BLaER1 treated with 17β-estradiol and CSF1 and Interleukin-3, amounts not matched to agents 10 nM and 100 nM (cell line): ENCODE measurements around the gene TUBGCP6.
"Not testable (repeated sequence)": the region's sequence is repeated elsewhere in the genome, so short reads cannot be mapped to it uniquely, and the experiment has no call there.

Experiments
- H3K27ac ChIP-seq, 11 experiments: shearing (Covaris generic); formaldehyde crosslinking; 2 replicates each; pipeline ENCODE4 v1.8.1; 2022
- H3K27me3 ChIP-seq, 11 experiments: shearing (Covaris generic); formaldehyde crosslinking; 2 replicates each; pipeline ENCODE4 v1.8.1; 2022
- H3K36me3 ChIP-seq, 11 experiments: shearing (Covaris generic); formaldehyde crosslinking; 2 replicates each; pipeline ENCODE4 v1.8.1; 2022
- H3K4me1 ChIP-seq, 10 experiments: shearing (Covaris generic); formaldehyde crosslinking; 2 replicates each; pipeline ENCODE4 v1.8.1; 2022
- H3K4me2 ChIP-seq, 11 experiments: shearing (Covaris generic); formaldehyde crosslinking; 2 replicates each; pipeline ENCODE4 v1.8.1; 2022
- H3K4me3 ChIP-seq, 10 experiments: shearing (Covaris generic); formaldehyde crosslinking; 2 replicates each; pipeline ENCODE4 v1.8.1; 2022
- H3K9ac ChIP-seq, 11 experiments: shearing (Covaris generic); formaldehyde crosslinking; 2 replicates each; pipeline ENCODE4 v1.8.1; 2022
- H3K9me3 ChIP-seq, 11 experiments: shearing (Covaris generic); formaldehyde crosslinking; replicated peaks in 1 of 11; 2 replicates each; pipeline ENCODE4 v1.8.1; 2022
- H4K20me1 ChIP-seq, 11 experiments: shearing (Covaris generic); formaldehyde crosslinking; 2 replicates each; pipeline ENCODE4 v1.8.1; 2022
- Cebpa-rat ChIP-seq, 11 experiments: shearing (Covaris generic); IDR thresholded peaks; 2 replicates each; pipeline ENCODE4 v1.8.1; 2022

Gene TUBGCP6

DNA sequence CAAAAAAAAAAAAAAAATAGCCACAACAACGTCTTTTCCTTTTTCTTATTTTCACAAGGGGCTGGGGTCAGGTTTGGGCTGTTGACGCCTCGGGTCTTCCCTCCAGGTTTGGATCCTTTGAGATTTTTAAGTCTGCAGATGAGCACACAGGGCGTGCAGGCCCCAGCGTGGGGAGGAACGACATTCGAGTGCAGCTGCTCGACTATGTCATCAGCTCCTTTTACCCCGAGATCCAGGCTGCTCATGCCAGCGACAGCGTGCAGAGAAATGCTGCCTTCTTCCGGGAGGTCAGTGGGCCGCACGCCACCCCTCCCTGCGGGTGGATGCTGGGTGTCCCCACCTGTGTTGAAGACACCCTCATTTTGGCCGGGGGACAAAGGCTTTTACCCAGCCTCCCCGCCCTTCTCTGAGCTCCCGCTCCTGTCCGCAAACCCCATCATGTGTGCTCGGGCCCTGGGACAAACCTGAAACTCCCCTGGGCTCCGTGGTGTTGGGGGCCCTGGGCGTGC is 36.3 kb downstream of the TUBGCP6 start:
- Histone ChIP-seq H3K4me3 (no peak overlapping the region), H3K9me3 (peaks cover 0 to 1% (median 0%) of the 10 kb centered on the region in 11 experiments; a peak in 3 of 22 replicates), H4K20me1 (peaks cover 92 to 100% (median 97%) of the 10 kb centered on the region in 11 experiments), H3K27me3 (no peaks in the 10 kb centered on the region), H3K27ac (peak overlapping the region in 2 of 11 experiments; percentile 60 to 74; a peak in 3 of 22 replicates), H3K9ac (peak overlapping the region in 1 of 11 experiments; percentile 23; a peak in 2 of 22 replicates), H3K36me3 (peaks cover 55 to 87% (median 63%) of the 10 kb centered on the region in 11 experiments), H3K4me2 (peak overlapping the region in 4 of 11 experiments; percentile 58 to 96 (median 80); a peak in 6 of 22 replicates), H3K4me1 (peaks cover 43 to 69% (median 64%) of the 10 kb centered on the region in 10 experiments)
- no peak for TF ChIP-seq Cebpa-rat (IDR thresholded peaks at IDR 0.05)

DNA sequence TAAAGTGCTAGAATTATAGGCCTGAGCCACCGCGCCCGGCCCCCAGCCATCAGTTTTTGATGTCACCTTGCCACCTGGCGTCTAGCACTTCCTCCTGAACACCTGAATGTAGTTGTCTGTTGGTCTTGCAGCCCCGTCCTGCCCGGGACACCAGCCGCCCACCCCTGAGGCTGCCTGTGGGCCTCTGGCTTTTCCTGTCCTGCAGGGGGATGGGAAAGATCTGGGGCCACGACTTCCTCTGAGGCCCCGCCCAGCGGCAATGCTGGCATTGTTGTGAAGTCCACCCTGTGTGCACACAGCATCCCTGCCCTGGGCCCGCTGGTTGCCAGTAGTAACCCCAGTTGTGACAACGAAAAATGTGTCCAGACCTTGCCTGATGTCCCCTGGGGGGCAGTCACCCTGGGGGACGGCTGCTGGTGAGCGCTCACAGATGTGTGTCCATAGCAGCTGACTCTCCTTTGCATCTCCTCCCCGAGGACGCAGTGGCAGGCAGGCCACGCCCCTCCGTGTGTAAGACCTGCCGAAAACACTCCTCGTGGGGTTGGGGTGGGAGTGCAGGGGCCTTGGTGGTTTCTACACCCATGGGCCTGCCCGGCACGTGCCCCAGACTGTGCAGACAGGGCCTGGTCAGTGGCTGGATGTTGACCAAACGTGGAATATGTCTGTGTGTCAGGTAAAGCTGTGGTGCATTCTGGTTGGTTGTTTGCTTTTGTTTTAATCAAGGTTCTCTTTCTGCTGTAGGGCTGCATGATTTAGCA is 37.3 kb downstream of the TUBGCP6 start:
- TF ChIP-seq Cebpa-rat (IDR thresholded peaks at IDR 0.05) = no peak; a peak in 1 of 22 replicates
- Histone ChIP-seq H3K9me3 (peaks cover 0 to 7% (median 0%) of the 10 kb centered on the region in 11 experiments; a peak in 5 of 22 replicates), H3K27ac (peak overlapping the region in 9 of 11 experiments; percentile 4 to 74 (median 23); a peak in 13 of 22 replicates), H3K27me3 (no peaks in the 10 kb centered on the region), H3K4me2 (peak overlapping the region; percentile 68 to 96 (median 79)), H3K9ac (peak overlapping the region in 7 of 11 experiments; percentile 23 to 68 (median 47); a peak in 13 of 22 replicates), H3K36me3 (peaks cover 51 to 87% (median 60%) of the 10 kb centered on the region in 11 experiments), H4K20me1 (peaks cover 89 to 100% (median 97%) of the 10 kb centered on the region in 11 experiments), H3K4me3 (0 out of 20 replicates have a peak overlapping the region, but pooled peaks of 1 of the 10 experiments have one; percentile 11), H3K4me1 (peaks cover 48 to 78% (median 70%) of the 10 kb centered on the region in 10 experiments)

DNA sequence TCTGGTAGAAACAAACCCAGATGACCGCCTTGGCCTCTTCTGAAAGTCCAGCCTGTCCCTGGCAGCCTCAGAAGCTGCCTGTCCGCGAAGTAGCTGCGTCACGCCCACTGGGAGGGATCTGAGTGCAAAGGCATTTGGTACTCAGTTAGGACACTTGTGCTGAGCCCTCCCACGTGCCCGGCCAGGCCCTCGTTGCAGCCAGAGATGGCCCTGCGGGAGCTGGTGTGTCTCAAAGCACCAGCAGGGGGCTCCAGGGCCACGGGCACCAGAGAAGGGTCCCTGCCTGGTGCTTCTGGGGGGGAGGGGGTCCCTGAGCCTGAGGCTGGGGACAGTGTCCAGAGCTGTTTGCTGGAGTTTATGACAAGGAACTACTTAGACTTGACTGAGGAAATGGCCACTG is 38.2 kb downstream of the TUBGCP6 start:
- Histone ChIP-seq H4K20me1 (peaks cover 89 to 100% (median 97%) of the 10 kb centered on the region in 11 experiments), H3K4me2 (peak overlapping the region; percentile 68 to 96 (median 79)), H3K27ac (peak overlapping the region in 9 of 11 experiments; percentile 4 to 74 (median 23); a peak in 13 of 22 replicates), H3K4me1 (peaks cover 54 to 88% (median 79%) of the 10 kb centered on the region in 10 experiments), H3K9ac (peak overlapping the region in 7 of 11 experiments; percentile 17 to 68 (median 47); a peak in 10 of 22 replicates), H3K9me3 (peaks cover 0 to 7% (median 0%) of the 10 kb centered on the region in 11 experiments; a peak in 5 of 22 replicates), H3K4me3 (no peak overlapping the region), H3K36me3 (peaks cover 42 to 78% (median 54%) of the 10 kb centered on the region in 11 experiments), H3K27me3 (no peaks in the 10 kb centered on the region)
- no peak for TF ChIP-seq Cebpa-rat (IDR thresholded peaks at IDR 0.05)

DNA sequence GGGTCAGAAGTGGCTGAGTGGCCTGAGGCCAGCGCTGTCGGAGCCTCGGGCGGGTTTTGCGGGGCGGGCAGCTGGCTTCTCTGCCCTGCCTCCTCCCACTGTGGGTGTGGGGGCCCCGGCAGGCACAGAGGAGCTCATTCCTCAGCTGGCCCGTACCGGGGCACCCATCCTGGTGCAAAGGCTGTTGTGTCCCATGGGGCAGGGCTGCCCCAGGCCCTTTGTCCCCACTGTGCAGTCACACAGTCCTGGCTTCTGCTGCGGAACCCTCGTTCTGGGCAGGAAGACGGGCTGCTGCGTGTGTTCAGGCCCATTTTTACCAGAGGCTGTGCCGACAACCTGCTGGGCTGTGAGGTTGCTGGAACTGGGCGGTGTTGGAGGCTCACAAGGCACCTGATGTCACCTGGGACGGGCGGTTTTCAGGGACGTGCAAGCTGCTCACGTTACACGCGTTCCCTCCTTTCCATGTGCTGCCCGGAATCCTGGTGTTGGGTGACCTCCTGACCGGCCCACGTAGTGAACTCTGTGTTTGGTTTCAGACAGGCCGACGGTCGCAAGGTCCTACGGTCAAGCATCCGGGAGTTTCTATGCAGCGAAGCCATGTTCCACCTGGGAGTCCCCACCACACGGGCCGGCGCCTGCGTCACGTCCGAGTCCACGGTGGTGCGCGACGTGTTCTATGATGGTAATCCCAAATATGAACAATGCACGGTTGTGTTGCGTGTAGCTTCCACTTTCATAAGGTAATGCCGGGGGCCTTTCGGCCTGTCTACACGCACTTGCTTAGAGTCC is 38.8 kb downstream of the TUBGCP6 start:
- peak overlapping the region in 6 of 11 experiments; percentile 36 to 68 (median 47); a peak in 12 of 22 replicates for H3K9ac ChIP-seq
- peaks cover 0 to 7% (median 0%) of the 10 kb centered on the region in 11 experiments; a peak in 5 of 22 replicates for H3K9me3 ChIP-seq
- H3K4me1 ChIP-seq = peaks cover 54 to 88% (median 80%) of the 10 kb centered on the region in 10 experiments
- H3K4me3 ChIP-seq = no peak overlapping the region
- H3K27me3 ChIP-seq = no peaks in the 10 kb centered on the region
- H3K4me2 ChIP-seq = peak overlapping the region; percentile 68 to 96 (median 79)
- peak overlapping the region in 5 of 11 experiments; percentile 19 to 74 (median 53); a peak in 5 of 22 replicates for H3K27ac ChIP-seq
- peaks cover 35 to 71% (median 48%) of the 10 kb centered on the region in 11 experiments for H3K36me3 ChIP-seq
- H4K20me1 ChIP-seq = peaks cover 85 to 100% (median 97%) of the 10 kb centered on the region in 11 experiments
- TF ChIP-seq Cebpa-rat (IDR thresholded peaks at IDR 0.05) = no peak

DNA sequence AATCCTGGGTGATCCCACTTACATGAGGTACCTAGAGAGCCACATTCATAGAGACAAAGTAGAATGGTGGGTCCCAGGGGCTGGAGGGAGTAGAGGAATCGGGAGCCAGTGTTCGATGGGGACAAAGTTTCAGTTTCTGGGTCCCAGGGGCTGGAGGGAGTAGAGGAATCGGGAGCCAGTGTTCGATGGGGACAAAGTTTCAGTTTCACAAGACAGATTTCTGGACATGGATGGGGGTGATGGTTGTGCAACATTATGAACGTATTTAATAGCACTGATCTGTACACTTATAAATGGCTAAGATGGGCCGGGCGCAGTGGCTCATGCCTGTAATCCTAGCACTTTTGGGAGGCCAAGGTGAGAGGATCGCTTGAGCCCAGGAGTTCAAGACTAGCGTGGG is 39.8 kb downstream of the TUBGCP6 start:
- peaks cover 26 to 62% (median 39%) of the 10 kb centered on the region in 11 experiments for H3K36me3 ChIP-seq

DNA sequence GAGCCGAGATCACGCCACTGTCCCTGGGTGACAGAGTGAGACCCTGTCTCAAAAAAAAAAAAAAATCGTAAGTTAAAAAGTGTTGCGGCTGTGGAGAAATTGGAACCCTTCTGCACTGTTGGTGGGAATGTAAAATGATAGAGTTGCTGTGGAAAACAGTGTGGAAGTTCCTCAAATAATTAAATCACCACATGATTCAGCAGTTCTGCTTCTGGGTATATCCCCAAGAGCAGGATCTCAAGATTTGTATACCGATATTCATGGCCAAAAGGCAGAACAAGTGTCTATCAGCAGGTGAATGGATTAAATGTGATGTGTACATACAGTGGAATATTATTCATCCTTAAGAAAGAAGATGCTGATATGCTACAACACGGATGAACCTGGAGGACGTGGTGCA is 40.3 kb downstream of the TUBGCP6 start:
- Histone ChIP-seq H3K9ac (peak overlapping the region in 7 of 11 experiments; percentile 6 to 68 (median 46); a peak in 6 of 22 replicates), H3K27ac (peak overlapping the region in 5 of 11 experiments; percentile 19 to 60 (median 51); a peak in 9 of 22 replicates), H3K36me3 (peaks cover 25 to 61% (median 38%) of the 10 kb centered on the region in 11 experiments), H3K27me3 (peaks cover 0 to 6% (median 0%) of the 10 kb centered on the region in 11 experiments; a peak in 2 of 22 replicates), H4K20me1 (peaks cover 77 to 94% (median 88%) of the 10 kb centered on the region in 11 experiments), H3K4me1 (peaks cover 60 to 89% (median 82%) of the 10 kb centered on the region in 10 experiments), H3K4me2 (peak overlapping the region; percentile 68 to 96 (median 82)), H3K9me3 (peaks cover 0 to 7% (median 0%) of the 10 kb centered on the region in 11 experiments; a peak in 5 of 22 replicates), H3K4me3 (no peak overlapping the region)
- no peak for TF ChIP-seq Cebpa-rat (IDR thresholded peaks at IDR 0.05)

More for the DNA sequence above, 39.8 kb downstream of the TUBGCP6 start:
- not testable (repeated sequence) for H3K4me3 ChIP-seq, H3K9me3 ChIP-seq, H3K27me3 ChIP-seq
- peak overlapping the region in 7 of 11 experiments; percentile 6 to 68 (median 46); a peak in 8 of 22 replicates for H3K9ac ChIP-seq
- TF ChIP-seq Cebpa-rat (IDR thresholded peaks at IDR 0.05) = peak in 2 of 11 experiments; percentile 28 to 56; a peak in 1 of 22 replicates
- peak overlapping the region in 5 of 11 experiments; percentile 19 to 60 (median 51); a peak in 10 of 22 replicates for H3K27ac ChIP-seq
- peaks cover 77 to 94% (median 88%) of the 10 kb centered on the region in 11 experiments for H4K20me1 ChIP-seq
- peaks cover 56 to 89% (median 82%) of the 10 kb centered on the region in 10 experiments for H3K4me1 ChIP-seq
- H3K4me2 ChIP-seq = peak overlapping the region; percentile 68 to 96 (median 82)

GRCh38 chr22:50203288-50203687 is 41.5 kb downstream of the TUBGCP6 start:
- Histone ChIP-seq H3K4me2 (peak overlapping the region in 10 of 11 experiments; percentile 68 to 100 (median 96); a peak in 12 of 22 replicates), H3K36me3 (peaks cover 33 to 64% (median 45%) of the 10 kb centered on the region in 11 experiments), H3K27ac (no peak overlapping the region)

More at GRCh38 chr22:50203288-50203687, 41.5 kb downstream of the TUBGCP6 start:
- Histone ChIP-seq H3K9me3 (peaks cover 0 to 7% (median 0%) of the 10 kb centered on the region in 11 experiments; a peak in 5 of 22 replicates), H3K27me3 (peaks cover 0 to 6% (median 0%) of the 10 kb centered on the region in 11 experiments; a peak in 3 of 22 replicates), H4K20me1 (peaks cover 77 to 94% (median 88%) of the 10 kb centered on the region in 11 experiments; a peak in 21 of 22 replicates), H3K4me1 (peaks cover 62 to 89% (median 83%) of the 10 kb centered on the region in 10 experiments), H3K4me3 (no peak overlapping the region), H3K9ac (0 out of 22 replicates have a peak overlapping the region, but pooled peaks of 1 of the 11 experiments have one; percentile 95)
- no peak for TF ChIP-seq Cebpa-rat (IDR thresholded peaks at IDR 0.05)
